Hepatic stellate cell (primary cell): ENCODE results near the gene RDH11.
"Not testable (repeated sequence)": the region's sequence is repeated elsewhere in the genome, so short reads cannot be mapped to it uniquely, and the experiment has no call there.

ENCODE experiments used
- DNase-seq: peaks from one replicate; pipeline ENCODE4 v3.0.0; 2011; ENCODE audit warnings: low spot score

The RDH11 gene, protein sequence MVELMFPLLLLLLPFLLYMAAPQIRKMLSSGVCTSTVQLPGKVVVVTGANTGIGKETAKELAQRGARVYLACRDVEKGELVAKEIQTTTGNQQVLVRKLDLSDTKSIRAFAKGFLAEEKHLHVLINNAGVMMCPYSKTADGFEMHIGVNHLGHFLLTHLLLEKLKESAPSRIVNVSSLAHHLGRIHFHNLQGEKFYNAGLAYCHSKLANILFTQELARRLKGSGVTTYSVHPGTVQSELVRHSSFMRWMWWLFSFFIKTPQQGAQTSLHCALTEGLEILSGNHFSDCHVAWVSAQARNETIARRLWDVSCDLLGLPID

DNA sequence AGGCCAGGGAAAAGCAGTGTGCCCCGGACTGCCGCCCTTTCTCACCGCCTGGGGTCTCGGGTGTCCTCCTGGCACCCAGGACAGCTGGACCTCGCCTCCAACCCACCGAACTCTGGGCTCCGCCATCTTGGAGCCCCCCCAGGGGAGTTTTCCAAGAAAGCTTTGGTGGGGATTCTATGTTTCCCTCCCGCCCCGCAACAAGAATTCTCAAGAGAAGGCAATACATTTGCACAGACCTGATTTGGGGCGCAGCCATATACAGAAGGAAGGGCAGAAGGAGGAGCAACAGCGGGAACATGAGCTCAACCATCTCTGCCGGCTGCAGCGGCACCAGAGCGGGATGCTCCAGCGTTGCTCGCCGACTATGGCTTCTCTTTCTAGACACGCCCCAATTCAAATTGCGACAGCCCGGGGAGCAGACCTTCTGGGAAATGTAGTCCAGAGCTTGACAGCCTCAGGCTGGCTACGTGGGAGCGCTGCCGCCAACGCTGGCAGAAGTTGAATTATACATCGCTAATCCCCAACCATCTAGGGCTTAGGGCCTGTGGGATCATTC lies at the start of gene RDH11:
Gene RDH11 (minus strand): TSS at position 371 of the 556 bp plus-strand sequence. CDS start 61 bp downstream, at position 310.
- peak; percentile 85 for DNase-seq

DNA sequence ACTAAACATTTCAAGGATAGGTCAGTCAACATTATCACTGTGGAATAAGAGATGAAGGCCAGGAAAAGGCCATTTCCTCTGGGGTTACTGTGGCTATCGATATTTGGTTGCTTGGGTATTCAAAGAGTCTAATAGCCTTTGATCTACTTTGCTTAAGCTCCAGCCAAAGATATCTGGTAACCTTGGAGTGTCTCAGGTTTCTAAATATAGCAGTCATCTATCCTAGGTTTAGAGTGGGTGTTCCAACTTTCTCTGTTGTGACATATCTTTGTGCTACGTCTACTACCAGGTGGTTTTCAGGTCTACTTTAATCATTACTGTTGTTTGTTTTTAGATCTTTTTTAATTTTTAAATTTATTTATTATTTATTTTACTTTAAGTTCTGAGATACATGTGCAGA lies 48.5 kb upstream of the RDH11 start:
- no peak for DNase-seq

DNA sequence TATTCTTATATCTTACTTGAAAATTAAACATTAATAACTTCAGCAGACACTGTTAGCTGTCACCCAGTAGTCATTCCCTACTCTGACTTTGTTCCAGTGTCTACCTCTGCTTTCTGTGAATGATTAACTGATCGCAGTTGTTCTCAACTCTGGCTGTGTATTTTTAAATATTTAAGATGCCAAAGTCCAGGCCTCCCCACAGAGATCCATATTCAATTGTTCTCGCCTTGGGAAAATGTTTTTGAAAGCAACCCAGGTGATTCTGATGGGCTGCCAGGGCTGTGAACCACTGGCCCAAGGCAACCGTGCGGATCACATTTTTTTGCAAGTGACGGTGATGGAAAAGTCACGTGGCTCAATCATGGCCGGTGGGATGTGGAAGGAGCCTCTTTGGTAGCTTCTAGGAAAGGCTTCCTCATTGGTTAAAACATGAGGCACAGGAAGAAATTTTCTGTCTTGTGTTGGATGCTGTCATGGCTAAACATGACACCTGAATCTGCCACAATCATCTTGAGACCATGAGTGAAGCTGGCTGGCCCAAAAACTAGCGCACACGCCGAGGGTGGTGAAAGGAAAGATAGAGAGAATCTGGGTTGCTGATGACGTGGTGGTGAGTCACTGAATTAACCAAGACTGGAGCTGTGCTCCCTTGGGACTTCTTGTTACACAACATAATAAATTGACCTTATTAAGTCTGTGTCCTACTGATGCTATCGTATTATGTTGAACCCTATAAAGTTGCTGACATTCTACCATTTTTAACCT lies 43.4 kb upstream of the RDH11 start:
- peak; percentile 84 for DNase-seq

DNA sequence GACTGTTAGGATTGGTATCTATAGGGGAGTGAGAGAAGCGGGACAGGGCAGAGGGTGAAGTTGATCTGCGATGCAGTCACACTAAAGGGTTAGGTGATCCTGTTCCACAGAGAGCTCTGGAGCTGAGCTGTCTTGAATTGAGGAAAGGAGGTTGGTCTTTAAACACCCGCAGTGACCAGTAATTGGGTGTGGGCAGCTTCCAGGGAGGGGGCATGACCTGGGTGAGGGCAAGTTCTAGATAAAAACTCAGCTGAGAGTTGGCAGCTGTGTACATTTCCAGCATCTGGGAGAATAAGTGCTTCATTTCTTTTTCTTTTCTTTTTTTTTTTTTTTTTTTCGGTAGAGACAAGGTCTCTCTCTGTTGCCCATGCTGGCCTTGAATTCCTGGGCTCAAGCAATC lies 41.2 kb upstream of the RDH11 start:
- no peak for DNase-seq

DNA sequence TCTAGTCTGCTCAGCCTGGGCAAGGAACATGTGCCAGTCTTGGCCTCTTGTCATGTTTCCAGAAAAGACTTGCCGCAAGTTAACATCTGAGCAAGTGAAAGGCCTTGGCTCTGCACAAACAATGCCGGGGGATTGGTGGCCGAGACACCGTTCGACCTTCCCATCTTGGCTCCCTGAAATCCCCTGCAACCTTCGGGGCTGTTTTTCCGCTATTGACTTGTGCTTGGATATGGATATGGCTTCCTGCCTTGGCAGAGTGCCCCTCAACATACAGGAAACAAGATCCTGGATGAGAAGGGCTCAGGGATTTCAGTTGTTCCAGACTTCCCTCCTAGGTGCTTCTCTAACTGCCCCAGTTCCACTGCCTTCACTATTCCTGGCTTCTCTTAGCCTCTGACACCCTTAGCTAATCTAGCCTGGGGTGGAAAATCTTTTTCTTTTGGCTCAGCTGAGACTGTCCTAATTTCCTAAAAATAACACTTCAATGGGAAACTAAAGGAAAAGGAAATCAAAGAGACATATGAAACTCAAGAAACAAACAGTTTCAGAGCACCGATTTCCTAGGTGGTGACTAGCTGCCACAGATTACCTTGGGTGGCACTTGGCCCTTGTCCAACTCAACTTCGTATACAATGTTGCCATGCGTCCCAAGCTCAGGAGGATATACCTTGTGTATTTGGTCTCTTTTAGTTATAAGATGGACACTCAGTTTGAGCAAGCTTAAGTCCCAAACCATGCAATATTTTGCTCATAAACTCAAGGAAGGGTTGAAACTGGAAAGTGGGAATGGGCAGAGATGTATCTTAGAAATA lies 40.0 kb upstream of the RDH11 start:
- no peak for DNase-seq

DNA sequence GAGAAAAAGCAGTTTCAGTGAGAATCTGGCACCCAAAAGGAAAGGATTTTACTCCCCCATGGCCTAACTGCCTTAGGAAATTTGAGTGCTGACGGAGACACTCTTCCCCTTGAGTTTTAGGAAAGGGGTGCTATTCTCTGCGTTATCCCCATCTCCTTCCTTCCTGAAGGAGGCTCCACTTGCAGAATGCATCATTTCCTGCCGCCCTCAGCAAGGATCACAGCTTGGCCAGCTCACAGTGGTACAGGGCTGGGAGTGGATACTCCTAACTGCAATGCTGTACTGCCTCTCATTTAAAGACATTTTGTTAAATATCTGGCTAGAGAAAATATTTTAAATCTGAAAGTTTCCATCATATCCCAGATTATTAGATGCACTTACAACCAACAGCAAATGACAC lies 39.1 kb upstream of the RDH11 start:
- DNase-seq = no peak

DNA sequence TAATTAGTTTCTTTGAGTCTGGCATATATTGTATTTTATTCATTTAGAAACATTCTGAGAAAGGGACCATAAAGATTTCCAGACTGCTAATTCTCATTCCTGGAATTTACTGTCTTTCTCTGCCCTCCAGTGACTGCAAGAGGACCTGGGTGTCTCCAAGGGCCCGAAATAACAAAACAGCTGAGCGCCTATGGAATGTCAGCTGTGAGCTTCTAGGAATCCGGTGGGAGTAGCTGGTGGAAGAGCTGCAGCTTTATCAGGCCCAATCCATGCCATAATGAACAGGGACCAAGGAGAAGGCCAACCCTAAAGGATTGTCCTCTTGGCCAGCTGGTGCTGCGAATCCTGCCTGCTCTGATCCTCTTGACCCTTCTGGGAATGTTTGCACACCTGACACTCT lies 38.1 kb upstream of the RDH11 start:
- DNase-seq = no peak

DNA sequence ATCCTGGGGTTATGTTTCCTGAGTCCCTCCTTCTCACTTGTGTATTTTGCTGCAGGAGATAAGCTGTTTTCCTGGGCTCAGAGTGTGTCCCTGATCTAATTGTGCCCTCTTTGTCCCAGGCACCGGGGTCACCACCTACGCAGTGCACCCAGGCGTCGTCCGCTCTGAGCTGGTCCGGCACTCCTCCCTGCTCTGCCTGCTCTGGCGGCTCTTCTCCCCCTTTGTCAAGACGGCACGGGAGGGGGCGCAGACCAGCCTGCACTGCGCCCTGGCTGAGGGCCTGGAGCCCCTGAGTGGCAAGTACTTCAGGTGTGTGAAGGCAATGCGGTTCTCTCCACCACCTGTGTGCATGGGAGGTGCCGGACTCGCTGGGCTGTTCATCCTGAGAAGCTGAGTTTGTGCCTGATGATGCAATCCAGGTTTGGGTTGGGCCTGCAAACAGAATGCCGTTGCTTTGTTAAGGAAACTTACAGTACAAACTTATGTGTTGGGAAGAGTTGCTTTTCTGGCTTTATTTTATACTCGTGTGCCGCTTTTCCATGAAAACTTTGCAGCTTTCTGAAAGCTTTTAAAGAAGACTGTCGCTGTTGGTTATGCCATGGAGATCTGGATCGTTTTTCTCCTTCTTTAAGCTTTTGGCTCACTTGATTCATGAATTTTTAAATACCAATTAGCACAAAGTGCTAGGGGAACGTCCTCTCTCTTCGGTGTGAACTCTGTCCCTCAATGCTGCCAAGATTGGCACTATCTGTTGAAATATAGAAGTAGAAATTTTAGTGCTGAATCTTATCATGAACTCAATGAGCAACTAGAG lies 33.7 kb upstream of the RDH11 start:
- no peak for DNase-seq

DNA sequence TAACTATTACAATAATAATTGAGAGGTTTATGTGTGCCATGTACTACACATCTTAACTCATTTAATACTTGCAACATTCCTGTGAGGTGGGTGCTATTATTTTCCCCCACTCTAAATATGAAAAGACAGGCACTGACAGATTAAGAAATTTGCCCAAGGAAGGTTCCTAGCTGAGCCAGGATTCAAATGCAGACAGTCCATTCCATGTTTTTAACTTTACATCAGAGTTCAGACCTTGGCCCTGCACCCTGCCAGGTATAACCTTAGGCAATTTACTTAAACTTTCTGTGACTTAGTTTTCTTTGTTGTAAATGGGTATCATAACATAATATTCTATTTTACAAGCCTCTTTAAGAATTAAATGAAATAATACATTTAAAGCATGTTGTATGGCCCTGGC lies 32.7 kb upstream of the RDH11 start:
- no peak for DNase-seq

DNA sequence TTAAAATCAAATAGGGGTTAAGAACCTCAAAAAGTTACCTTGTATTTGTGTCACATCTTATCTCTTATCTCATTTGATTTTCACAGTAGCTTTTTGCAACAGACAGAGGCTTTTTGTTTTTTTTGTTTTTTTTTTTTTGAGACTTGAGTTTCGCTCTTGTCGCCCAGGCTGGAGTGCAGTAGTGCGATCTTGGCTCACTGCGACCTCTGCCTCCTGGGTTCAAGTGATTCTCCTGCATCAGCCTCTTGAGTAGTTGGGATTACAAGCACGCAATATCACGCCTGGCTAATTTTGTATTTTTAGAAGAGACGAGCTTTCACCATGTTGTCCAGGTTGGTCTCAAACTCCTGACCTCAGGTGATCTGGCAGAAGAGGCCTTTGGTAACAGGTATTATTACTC lies 31.8 kb upstream of the RDH11 start:
- no peak for DNase-seq

DNA sequence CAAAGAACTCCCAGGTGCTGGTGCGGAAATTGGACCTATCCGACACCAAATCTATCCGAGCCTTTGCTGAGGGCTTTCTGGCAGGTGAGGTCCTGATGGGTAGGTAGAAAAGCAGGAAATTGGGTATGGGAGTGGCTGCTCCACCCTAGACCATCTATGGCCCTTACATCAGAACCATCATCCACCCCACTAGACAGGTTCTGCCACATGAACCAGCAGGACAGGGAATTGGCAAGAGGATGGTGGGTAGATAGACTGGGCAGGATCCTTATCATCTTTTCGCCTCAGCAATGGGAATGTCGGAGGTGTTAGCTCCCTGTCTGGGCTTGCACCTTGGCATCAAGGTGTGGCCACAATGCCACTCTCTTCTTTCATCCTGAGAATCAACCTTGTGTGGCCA lies 29.6 kb upstream of the RDH11 start:
- no peak for DNase-seq

DNA sequence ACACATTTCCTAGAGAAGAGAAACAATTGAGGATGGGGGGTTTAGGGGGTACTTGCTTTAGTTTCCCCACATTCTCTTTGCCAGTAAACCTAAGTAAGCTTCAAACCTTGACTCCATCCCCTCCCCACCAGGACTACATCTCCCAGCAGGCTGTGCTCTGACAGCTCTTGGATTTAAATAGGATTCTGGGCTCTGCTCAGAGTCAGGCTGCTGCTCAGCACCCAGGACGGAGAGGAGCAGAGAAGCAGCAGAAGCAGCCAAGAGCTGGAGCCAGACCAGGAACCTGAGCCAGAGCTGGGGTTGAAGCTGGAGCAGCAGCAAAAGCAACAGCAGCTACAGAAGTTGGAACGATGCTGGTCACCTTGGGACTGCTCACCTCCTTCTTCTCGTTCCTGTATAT lies 26.7 kb upstream of the RDH11 start:
- peak; percentile 38 for DNase-seq

DNA sequence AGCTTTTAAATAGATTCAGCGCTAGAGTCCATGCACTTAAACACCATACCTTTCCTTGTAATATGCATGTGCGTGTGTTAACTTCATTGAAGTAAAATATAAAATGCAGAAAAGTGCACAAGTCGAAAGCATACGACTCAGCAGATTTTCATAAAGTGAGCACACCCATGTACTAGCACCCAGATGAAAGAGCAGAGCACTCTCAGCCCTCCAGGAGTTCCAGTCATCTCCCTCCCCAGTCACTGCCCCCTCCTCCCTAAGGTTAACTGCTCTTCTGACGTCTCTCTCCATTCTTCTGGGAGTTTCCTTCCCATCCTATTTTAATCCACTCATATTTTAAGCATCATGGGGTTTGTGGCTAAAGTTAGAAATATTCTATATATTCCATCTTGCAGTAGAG lies 26.3 kb upstream of the RDH11 start:
- no peak for DNase-seq

DNA sequence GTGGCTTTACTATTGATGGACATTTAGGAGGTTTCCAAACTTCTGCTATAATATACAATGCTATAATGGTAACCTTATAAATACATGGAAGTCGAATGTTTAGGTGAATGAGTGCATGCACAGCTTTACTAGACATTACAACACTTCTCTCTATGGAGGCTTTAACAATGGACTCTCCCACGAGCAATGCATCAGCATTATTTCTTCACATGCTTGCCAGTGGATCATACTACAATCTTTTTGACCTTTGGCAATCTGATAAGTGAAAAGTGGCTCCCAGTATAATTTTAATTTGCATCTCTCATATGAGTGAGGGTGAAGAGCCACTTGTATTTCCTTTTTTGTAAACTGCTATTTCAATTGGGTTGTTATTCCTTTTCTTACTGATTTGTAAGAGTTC lies 24.3 kb upstream of the RDH11 start:
- DNase-seq = no peak

DNA sequence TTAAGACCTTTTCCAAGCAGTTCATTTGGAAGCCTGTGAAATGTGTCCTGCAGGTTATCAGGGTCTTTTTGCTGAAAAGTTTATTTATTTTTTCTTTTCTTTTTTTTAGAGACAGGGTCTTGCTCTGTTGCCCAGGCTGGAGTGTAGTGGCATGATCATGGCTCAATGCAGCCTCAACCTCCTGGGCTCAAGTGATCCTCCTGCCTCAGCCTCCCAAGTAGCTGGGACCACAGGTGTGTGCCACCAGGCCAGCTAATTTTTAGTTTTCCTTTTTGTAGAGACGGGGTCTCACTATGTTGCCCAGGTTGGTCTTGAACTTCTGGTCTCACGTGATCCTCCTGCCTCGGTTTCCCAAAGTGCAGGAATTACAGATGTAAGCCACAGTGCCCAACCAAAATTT lies 23.8 kb upstream of the RDH11 start:
- DNase-seq = not testable (repeated sequence)

DNA sequence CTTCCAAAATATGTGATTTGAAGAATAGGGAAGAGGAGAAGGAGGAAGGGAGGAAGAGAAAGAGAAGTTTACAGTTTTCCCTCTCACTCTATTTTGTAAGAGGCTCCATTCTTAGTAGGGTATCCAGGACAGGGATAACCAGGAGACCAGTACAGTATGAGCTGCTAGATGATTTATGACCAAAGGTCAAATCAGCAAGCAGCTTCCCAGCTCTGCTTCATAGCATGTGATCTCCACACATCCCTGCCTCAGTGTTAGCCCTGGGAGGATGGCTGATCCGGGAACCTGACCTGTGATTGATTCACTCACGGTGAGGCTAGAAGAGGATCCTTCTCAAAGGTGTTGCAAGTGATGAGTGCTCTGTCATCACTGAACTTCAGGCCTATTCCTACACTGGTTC lies 22.7 kb upstream of the RDH11 start:
- DNase-seq = no peak

DNA sequence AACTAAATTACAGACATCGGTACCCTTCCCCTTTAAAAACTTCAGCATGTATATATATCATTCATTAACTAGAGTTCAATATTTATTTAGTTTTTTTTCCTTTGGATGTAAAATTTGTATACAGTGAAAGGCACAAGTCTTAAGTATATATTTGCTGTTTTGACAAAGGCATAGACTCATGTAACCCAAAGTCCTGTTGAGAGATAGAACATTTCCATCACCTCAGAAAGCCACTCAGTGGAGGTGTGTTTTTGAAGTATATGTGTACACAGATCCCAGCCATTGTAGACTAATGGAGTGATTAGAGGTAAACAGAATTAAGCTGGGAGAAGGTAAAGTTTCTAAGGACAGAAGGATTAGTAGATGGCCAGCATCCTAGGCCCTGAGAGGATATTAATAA lies 21.5 kb upstream of the RDH11 start:
- DNase-seq = no peak

DNA sequence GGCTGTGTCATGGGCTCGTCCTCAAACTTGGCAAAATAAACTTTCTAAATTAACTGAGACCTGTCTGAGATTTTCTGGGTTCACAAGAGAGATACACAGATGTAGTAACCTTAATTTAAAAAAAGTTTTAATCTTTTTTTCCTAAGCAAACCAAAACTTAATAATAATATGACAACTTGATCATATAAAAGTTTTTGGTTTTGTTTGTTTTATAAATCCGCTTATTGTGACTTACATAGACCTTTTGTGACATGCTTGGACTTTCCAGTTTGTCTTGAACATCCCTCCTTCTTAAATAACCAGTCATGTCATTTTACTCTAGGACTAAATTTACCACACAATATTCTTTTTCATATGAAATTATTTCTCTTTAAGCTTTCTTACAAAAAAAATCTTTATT lies 14.6 kb upstream of the RDH11 start:
- no peak for DNase-seq

DNA sequence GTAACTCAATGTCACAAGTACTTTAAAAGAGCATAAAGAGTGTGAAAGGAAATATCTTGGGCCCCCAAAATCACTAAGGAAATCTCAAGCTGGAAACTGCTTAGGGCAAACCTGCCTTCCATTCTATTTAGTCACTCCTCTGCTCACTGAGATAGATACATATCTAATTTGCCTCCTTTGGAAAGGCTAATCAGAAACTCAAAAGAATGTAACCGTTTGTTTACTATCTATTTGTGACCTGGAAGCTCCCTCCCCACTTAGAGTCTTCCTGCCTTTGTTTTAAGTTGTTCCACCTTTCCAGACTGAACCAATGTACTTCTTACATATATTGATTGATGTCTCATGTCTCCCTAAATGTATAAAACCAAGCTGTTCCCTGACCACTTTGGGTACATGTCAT lies 14.2 kb upstream of the RDH11 start:
- DNase-seq = not testable (repeated sequence)

DNA sequence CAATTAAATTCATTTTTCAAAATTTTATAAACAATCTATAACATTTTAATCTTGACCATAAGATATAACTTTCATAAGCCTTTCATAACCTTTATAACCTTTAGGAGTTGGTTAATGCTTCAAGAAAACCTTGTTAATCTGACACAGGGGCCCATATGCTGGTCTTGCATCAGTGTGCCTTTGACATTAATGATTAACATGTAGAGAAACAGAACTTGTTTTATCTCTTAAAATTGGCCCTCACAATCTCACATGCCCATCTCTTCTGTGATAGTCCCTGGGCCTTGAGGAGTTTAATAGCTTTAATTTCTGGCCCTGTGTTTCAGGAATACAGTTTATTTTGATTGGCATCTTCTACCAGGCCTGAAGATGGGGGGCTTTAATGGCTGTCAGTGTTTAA lies 13.8 kb upstream of the RDH11 start:
- not testable (repeated sequence) for DNase-seq

DNA sequence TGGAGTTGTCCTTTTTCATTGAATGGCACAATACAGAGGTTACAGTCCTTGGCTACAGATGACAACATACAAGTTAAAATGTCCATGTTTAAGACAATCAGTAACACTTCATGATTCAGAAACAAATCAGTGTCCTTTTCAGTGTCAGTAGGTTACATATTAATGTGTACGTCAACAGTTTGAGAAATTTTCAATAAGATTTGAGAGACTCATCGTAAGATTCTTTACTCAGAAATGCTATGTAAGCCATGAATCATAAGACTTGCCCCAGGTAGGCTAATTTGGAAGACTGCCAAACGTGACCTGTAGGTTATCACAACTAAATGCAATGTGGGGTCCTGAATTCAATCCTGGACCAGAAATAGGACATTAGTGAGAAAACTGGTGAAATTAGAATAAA lies 9.6 kb upstream of the RDH11 start:
- no peak for DNase-seq
